Activated CD4-positive, alpha-beta T cell treated with anti-CD3 and anti-CD28 coated beads, Interleukin-2, Interleukin-6, amounts not matched to agents 100 ng/mL and 50 ng/mL, durations not matched to agents 16 hours and 8 hours (primary cell): ENCODE data around the gene SP6.

Experiments used
- DNase-seq: peaks from one replicate; pipeline ENCODE4 v3.0.0-alpha.2; 2020

The SP6 gene

DNA sequence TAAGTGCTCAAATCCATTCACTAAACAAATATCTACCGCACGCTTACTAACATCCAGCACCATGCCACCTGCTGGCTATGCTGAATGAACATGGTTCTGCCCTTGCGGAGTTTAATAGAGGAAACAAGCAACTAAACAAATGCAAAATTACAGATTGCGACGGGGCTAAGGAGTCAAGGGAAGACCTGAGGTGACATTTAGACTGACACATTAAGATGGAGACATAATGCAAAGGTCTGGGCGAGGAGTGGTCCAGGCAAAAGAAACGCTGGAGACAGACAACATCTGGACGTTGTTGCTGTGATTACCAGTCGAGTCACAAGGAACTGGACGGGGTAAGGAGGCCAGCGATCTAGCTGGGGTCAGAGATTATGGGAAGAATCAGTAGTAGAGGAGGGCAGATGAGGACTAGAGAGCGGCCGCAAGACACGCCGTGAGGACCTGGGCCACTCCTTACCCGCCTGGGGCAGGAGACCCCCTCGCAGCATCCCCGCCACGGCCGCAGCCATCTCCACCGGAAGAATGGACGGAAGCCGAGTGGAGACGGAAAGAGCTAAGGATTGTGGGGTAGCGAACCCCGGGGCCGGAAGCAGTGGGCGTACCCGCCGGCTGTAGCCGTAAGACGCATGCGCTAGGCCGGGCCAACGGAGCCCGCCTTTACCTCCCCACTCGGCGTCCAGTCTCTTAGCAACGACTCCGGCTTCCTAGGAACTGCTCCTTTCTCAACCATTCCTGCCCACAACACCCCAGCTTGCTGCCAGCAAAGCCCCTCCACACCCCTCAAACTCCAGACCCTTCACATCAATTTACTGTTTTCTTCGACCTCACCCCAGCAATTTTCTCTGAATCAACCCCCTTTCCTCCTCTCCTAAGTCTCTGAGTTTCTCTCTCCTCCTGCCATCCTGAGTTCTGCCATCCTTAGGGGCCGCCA lies 19.7 kb downstream of the SP6 start, which contains the start of the genes LRRC46 and MRPL10:
Gene LRRC46 (plus strand): TSS at position 668 of the 931 bp plus-strand sequence. CDS start 320 bp downstream, outside the sequence.
Gene MRPL10 (minus strand): TSS at position 539 of the 931 bp plus-strand sequence. CDS start 30 bp downstream, at position 509.
- DNase-seq, result peak; percentile 95

DNA sequence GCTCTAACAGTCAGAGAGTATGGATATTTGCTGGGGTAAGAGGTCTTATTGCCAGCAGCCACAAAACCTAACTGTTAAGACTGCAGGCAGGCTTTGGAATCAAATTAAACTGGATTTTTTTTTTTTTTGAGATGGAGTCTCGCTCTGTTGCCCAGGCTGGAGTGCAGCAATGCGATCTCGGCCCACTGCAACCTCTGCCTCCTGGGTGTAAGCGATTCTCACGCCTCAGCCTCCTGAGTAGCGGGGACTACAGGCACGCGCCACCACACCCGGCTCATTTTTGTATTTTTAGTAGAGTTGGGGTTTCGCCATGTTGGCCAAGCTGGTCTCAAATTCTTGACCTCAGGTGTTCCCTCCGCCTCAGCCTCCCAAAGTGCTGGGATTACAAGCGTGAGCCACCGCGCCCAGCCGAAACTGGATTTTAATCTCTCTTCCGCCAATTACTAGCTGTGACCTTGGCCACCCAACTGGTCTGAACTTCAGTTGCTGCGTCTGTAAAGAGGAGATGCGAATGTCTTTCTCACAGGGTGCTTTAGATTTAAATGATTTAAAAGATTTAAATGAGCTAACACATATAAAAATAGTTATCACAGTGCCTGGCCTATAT lies 20.5 kb downstream of the SP6 start:
- DNase-seq, result no peak

DNA sequence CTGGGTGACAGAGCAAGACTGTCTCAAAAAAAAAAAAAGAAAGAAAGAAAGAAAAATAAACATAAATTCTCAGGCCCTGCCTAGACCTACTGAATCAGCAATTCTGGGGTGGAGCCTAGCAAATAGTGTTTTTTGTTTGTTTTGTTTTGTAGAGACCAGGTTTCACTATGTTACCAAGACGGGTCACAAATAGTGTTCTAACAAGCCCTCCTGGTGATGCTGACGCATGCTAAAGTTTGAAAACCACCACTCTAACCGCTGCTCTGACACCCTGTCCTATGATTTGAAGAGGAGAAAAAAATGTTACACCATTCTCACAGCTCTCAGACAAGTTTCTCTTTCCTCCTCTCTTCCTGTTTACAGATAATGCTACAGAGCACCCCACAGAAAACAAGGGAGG lies 21.1 kb downstream of the SP6 start:
- peak; percentile 72 for DNase-seq

DNA sequence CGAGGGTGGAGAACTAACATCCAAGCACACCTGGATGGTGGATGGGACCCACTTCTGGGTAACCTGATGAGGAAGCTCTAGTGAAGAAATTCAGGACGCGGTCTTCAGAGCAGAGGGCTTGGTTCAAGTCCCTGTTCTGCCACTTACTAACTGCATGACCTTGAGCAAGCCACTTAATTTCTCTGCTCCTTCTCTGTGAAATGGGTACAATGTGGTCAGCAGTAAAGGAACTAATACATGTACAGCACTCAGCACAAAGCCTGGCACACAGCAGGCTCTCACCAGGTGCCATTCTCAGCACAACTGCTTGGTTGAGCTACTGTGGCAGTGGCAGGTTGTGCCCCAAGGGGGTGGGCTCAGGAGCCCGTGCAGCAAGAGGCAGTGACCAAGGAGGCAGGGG lies 27.4 kb downstream of the SP6 start:
- no peak for DNase-seq

DNA sequence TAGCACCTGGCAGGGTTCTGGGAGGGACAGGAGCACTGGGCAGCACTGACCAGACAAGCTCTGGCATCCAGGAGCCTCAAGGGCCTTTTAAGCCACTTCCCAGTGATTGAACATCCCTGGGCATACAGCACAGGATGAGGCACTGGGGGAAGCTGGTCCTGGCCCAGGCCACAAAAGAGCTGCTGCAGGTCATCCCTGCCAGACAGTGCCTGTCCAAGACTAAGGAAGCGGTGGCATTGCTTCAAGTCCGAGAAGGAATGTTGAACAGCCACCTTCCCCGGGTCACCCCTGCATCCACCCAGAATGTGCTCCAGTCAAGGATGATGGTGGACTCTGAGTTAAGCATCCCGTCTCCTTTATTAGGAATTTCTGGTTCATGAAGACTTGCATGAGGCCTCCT lies 28.2 kb downstream of the SP6 start:
- no peak for DNase-seq

DNA sequence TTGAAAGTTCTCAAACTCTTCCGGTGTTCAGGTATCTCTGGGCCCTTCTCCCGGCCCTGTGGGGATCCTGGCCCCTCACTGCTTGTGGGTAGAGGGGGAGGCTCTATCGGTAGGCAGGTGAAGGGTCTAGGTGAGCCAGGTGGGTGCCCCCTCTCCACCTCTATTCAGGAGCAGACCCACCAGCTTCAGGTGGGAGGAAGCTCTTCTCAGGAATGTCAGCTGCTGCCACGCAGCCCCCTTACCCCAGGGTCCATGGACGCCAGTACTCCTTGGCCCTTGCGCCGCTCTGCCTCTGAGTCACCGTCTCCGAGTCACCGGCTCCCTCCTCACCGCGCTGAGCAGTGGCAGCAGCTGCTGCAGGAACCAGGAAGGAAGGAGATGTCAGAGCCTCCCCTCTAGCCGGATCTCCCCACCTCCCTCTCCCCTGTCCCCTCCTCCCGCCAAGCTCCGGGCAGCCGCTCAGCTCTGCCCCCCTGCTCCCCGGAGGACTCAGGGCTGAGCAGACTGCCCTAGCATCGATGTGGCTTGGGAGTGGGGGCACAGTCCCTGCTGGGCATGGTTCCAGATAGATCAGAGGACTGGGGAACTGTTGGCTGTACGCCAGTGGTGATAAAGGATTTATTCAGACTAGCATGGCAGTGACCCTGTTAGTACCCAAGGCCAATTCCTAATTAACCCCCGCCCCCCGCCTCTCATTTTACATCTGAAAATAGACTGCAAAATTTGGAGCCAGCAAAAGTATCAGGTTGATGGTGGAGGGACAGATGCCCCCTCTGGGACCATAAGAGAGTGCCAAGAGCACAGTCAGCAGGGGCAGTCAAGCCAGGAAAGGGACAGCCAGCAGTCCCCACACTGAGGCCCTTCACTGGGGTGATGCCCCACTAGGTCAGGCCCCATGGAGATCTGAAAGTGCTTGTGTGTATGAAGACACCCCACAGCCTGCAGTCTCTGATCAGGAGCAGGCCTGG lies 29.3 kb downstream of the SP6 start, which contains the start of gene OSBPL7:
Gene OSBPL7 (minus strand): TSS at position 371 of the 968 bp plus-strand sequence. CDS start 1,516 bp downstream, outside the sequence.
- peak; percentile 84 for DNase-seq

DNA sequence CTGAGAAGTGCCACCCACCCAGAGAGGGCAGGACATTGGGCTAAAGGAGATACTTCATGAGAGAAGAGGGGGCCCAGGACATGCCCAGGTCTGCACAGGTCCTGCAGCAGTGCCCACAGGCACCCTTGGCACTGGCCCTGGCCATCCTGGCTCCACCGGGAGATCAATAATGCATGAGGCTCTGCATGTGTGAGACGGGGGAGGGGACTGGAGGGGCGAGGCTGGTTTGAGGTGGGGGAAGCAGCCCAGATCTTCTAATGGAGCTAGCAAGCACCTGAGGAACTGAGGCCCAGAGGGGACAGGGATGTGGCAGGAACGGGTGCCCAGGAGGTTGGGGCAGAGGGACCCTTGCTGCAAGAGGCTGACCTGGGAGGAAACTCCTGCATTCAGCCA lies 29.9 kb downstream of the SP6 start:
- DNase-seq, result no peak

DNA sequence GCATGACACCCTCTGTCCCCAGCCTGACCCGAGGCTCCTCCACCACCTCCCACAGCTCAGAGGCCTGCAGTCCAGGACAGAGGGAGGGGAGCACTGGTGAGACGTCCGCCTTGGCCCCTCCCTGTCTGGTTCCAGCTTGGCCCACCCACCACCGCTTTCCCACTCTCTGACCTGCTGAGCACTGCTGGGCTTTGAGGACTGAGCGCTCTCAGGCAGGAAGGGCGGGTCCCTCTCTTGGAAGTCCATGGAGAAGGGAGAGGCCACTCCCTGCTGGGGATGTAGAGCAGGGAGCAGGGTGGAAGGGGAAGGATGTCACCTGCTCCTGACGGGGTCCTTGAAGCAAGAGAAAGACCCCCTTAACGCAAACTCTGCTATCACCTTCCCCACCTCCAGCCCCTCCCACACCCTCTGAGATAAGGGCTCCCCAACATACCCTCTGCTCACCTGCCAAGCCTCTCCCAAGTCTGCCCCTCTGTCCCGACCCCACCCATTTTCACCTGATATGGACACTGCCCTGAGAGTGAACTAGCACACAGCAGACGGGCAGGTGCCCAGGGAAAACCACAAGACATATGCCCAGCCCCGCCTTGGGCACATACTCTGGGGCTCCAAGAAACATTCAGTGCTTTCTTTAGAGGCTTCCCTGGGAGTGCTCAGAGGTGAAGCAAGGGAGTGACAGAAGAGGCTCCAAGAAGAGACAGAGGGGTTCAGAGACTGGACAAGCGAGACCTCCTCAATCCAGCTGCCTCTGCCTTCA lies 30.8 kb downstream of the SP6 start:
- no peak for DNase-seq

DNA sequence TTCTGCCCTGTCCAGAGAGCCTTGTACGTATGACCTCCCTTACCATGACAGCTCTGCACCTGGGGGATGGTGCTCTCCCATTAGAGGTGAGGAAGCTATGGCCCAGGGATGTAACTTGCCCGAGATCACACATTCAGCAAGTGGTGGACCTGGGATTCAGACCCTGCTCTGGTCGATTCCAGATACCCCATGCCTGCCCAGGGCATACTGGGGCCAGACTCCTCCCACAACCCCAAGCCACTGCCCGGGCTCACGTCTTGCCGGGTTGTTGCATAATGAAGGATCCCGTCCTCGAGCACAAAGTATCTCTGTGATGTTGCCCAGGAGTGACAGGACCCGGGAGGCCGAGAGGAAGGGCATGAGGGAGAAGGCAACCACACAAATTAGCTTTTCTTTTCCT lies 31.5 kb downstream of the SP6 start:
- no peak for DNase-seq

DNA sequence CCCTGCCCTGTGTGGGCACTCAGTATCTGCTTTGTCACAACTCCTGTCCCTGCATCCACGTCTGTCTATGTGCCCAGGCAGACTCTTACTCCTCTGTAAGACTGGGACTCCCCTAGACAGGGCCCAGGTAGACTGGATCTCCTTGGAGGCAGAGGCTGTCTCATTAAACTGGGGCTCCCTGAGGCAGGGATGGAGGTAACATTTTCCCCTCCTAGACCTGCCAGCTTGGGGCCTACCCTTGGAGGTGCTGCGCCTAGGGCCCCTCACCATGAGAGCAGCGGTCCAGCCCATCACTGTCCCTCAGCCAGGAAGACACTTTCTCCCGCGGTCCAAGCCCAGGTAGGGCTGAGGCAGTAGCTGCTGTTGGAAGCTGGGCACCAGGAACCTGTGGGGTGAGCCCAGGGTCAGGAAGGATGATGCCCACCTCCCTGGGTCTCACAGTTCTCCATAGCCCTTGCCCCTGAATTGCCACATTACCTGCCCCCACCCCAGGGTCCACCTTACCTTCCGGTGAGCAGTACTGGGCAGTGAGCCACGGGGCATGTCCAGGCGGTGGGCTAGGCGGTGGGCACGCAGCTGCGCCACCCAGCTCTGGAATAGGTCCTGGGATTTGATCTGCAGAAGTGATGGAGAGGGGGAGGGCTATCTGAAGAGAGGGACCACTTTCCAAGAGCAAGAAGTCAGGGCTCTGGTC lies 32.8 kb downstream of the SP6 start:
- DNase-seq, result no peak

DNA sequence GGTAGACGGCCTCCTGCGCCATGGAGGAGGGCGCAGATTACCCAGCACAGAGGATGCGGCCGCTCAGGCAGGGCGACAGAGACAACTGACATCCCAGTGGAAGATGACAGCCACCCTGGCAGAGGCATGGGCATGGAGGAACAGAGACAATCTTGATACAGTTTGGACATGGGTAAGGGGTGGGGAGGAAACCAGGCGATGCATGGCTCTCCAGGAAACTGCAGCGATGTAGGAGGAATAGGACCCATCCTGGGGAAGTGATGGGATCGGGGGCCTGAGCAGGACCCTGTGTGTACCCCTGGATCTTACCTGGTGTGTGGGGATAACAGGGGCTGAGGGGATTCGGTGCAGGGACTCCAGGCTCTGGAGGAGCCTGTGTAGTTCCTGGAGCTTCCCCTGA lies 34.0 kb downstream of the SP6 start:
- DNase-seq, result no peak

DNA sequence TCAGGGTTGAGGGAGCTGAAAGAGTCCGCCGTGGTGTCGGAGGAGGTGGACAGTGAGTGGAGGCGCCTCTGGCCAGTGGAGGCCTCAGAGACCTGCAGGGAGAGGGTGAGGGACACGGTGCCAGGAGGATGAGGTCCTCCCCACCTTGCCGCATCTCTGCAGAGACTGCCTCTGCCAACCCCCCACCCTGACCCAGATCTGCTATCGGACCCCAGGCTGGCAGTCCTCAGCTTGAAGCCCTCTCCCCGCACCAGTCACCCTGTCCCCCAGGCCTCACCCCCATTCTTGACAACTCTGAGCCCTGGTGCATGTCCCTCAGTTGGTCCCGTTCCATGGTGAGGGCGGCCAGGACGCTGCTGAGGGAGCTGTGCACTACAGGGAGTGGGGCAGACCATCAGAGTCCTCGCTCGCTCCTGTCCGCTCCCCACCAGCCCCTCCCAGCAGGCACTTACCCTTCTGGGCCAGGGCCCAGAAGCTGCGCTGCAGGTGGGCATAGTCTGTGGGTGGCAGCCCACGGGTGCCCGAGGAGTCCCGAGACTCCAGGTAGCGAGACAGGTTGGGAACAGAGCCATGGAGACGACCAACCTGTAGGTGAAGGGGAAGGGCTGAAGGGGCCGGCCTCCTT lies 34.7 kb downstream of the SP6 start:
- DNase-seq, result no peak

DNA sequence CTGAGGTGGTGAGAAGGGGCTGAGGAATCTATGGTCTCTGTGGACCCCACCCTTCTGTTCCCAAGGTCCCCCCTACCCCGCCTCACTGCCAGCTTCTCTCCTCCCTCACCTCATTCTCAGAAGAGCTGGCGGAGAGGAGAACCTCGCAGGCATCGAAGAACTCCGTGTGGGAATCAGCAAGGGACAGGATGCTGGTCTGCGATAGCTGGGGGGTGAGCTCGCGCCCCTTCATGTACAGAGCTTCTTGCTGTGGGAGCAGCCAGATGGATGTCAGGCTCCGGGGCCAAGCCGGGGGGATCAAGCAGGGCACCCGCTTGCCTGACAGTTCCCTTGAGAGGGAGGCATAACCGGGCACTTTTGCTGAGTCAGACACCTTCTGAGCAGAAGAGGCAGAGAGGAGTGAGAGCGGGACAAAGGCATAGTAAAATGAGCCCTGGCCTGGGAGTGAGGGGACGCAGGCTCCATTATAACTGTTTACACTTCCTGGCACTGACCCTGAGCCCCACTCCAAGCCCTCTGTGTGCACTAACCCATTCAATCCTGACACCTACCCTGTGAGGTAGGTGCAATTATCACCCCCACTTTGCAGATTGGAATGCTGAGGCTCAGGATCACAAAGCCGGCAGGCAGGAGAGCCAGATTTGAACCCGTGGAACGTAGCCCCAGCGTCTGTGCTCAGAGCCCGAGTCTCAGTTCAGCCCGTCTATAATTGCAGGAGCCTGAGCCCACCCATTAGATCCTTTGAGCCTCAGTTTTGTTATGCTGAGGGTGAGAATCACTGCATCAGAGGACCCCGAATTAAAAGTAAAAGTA lies 35.7 kb downstream of the SP6 start:
- no peak for DNase-seq

DNA sequence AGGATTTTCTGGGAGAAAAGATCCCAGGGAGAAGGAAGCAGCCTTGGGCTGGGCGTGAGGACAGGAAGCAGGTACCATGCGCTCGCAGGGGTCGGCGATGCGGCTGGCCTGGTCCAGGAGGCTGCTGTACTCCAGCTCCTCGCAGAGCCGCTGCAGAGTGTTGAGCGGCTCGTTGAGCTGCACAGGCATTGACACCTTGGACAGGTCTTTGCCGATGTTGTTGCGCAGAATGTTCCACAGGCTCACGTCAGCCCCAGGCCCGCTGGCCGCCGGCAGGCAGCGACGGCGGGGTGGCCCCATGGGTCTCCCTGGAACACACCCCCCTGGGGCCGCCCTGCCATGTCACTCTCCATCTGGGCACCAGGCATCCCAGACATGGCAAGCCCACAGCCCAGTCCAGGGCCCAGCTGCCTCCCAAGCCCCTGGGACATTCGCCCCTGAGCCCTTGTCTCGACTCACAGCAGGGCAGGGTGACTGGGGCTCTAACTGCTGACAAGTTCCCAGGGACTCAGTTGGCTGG lies 37.4 kb downstream of the SP6 start:
- DNase-seq, result no peak

DNA sequence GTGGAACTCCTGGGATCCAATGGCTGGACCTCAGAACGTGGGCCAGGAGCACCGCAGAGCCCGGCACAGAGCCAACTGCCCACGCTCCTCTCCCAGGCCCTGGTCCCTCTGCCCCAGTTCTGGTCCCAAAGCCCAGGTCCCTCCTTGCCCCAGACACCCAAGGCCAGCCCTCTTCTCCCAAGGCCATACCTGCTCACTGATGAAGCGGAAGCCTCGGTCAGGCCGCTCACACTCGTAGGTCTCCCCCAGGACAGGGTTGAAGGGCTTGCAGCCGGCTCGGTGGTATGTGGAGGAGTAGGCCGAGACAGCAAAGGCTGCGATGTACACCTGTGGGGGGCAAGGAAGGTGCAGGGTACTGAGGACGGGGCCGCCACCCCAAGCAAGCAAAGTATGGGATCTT lies 37.9 kb downstream of the SP6 start:
- DNase-seq, result no peak

DNA sequence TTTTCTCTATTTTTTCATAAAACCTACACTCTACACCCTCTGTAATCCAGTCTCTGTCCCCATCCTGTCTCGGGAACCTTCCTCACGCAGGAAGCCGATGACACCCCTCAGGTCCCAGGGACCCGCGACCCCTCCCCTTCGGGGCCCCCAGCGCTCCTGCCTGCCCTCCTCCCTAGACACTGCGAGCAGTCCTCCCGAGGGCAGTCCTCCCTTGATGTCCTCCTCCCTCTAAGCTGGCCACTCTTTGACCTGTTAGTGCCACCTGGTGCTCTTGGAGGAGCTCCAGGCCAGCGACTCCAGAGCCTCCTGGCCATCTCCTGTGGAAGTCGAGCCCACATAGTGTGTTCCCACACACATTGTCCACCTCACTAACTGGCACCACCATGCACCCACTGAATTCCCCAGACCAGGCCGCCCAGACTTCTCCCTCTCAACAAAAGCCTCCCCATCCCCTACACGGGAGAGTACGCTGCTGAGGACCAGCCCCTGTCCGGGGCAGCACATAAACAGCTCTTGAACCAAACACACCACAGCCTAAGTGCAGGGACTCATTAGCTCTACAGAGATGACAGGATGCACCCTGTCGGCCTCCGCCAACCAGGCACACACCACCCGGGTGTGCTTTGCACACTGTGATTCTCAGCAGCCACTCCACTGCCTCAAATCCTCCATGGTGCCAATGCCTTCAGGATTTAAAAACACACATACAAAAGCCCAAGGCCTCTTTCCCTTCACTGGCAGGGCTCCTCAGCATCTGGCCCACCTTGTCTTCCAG lies 38.6 kb downstream of the SP6 start:
- DNase-seq, result no peak

DNA sequence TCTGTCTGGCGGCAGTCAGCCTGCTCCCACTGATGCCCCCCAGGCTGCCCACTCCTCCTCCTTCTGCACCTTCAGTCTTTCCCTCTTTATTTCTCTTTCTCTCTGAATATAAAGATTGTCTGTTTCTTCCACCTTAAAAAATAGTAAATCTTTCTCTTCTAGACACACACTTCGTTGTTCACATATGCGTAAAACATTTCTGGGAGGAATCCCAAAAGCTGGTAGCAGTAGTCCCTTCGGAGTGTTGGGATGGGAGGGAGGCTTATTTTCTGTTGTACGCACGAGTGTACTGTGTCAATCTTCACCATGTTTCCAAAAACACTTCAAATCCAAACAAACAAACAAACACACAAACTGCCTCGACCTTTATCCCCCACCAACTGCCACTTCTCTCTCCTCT lies 39.3 kb downstream of the SP6 start:
- no peak for DNase-seq

DNA sequence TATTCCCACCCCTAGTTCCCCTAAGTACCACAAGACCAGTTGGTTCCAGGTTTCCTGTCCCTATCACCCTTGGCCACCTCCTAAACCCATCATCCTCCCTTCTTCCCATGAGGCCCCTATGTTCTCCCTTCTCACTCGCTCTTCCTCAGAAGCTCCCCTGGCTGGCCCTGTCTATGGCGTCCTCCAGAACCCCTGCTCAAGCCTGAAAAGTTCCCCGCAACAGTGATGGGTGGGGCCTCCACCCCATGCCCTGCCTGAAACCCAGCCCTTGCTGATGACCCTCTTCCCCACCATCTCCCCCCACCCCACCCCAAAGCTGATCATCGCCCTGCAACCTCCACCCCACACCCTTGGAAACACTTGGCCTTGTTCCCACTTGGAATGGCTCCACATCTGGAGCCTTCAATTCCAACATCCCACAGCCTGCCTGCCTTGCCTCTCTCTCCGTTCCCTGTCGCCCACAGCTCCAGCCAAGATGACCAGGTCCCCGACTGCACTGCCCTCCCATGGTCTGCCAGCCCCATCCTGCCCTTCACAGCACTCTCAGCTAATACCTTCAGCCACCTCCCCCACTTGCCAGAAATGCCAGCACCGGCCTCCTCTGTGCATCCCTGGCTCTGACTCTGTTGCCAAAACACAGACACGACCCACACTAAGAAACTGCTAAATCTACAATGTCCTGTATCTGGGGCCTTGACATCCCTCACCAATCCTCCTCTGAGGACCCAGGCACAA lies 39.9 kb downstream of the SP6 start:
- DNase-seq, result no peak
